HFF-Myc (cell line): Measurements from ENCODE around the gene RBP2.

Experiments
- DNase-seq: peaks from one replicate; pipeline ENCODE4 v3.0.0-alpha.2; 2011; ENCODE audit warnings: low read depth; ENCODE audit errors: extremely low read depth
- H3K4me3 ChIP-seq: replicated peaks from 2 replicates; pipeline ENCODE4 v1.5.1; 2011; ENCODE audit warnings: low read depth, mild to moderate bottlenecking, control low read depth, low read length
- CTCF ChIP-seq: IDR thresholded peaks from 2 replicates; pipeline ENCODE4 v1.5.1; 2012; ENCODE audit warnings: mild to moderate bottlenecking, low read depth, low read length, control low read depth; ENCODE audit errors: missing control alignments

Gene RBP2

DNA sequence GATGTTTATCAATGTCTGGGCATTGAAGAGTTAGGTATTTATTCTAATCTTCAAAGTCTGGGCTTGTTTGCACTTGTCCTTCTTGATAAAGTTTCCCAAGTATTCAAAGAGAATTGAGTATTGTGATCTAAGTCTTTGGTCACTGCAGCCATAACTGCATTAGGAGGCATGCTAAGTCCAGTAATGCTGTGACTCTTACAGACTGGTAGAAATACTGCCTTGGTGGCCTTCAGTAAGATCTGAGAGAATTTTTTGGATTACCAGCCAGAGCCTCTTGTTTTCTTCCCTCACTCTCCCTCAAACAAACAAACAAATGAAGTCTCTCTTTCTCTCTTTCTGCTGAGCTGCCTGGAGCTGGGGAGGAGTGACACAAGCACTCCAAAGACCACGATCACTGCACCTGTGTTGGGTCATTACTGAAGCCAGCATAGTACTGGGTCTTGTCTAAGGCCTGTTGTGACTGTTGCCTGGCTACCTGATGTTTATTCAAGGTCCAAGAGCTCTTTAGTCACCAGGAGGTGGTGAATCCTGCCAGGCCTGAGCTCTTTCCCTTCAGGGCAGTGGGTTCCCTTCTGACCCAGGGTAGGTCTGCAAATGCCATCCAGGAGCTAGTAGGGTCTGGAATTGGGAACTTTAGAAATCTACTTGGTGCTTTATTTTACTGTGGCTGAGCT, 14.8 kb upstream of the RBP2 start:
- no peak for DNase-seq
- TF ChIP-seq CTCF = no peak
- H3K4me3 ChIP-seq = no peak overlapping the region

GRCh38 chr3:139482206-139482605, 5.9 kb upstream of the RBP2 start:
- H3K4me3 ChIP-seq = no peak overlapping the region
- no peak for TF ChIP-seq CTCF
- no peak for DNase-seq

- TF ChIP-seq CTCF = no peak
- no peak overlapping the region for H3K4me3 ChIP-seq
- no peak for DNase-seq
These were observed 4.8 kb upstream of the RBP2 start for GRCh38 chr3:139481116-139481515.

DNA sequence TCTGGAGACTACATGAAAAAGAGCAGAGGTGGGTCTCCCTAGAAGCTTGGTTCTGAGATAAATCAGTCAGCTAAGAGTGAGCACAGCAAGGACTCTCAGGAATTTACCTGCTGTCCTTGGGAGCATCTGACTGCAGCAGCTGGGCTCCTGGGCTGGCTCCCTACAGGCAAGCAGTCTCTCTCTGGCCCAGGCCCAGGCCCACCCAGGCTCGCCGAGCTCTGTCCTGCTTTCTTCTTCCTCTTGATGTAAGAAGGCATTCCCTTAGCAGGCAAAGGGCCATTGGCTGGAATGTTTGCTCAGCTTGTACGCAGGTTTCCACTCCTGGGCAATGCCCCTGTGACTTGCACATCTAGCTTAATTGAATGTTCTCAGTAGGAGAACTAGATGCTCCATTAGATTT, 4.3 kb upstream of the RBP2 start:
- H3K4me3 ChIP-seq = no peak overlapping the region
- no peak for TF ChIP-seq CTCF
- no peak for DNase-seq

DNA sequence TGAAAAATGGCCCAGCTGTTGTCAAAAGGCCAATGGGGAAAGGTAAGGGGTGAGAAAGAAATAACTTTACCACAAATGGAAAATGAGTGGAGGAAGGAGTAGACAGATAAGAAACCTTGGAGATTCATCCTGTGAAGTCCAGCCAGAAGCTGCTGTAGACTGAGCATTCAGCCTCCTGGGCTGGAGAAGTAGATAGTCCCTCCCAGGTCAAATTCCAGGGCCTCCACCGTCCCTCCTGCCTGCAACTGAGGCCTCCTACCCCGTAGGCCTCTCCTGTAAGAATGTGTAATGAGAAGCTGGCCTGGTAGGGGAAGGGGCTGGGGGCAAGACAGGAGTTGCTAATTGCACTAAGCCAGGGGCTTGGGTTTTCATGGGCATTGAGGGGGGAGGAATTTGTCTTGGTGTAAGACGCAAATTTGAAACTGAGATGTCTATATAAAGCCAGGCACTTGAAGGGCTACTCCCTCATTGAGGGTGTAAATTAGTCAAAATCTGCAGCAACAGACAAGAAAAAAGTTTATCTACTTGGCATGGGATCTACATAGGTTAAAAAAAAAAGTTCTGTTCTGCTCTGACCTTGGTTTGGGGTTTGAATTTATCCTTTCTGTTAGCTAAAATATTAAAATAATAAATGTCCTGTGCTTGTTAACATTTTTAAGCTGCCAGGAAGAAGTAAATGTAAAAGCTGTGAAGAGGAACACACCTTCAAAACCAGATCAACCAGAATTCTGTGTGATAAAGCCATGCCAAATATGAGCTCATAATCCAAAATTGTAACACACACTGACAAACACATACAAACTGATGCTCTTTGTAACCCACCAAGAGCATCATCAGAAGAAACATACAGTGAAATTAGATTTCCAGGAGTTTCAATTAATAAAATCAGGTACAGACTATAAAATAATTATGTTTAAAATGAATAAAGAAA, 1.7 kb upstream of the RBP2 start:
- no peak for DNase-seq
- no peak overlapping the region for H3K4me3 ChIP-seq
- TF ChIP-seq CTCF = no peak

- no peak for DNase-seq
- TF ChIP-seq CTCF = no peak
- H3K4me3 ChIP-seq = no peak overlapping the region
These were observed 3.1 kb downstream of the RBP2 start for GRCh38 chr3:139473155-139473771.
